GM12892 (cell line): ENCODE results near the gene ZBTB7C.

Source experiments
- POLR2AphosphoS5 ChIP-seq: IDR thresholded peaks from 2 replicates; pipeline ENCODE4 v1.6.1; 2011; ENCODE audit warnings: low read depth, low read length, control low read depth
- TAF1 ChIP-seq: IDR thresholded peaks from 2 replicates; pipeline ENCODE4 v1.6.1; 2011; ENCODE audit warnings: low read depth, mild to moderate bottlenecking, control low read depth, low read length, borderline replicate concordance

DNA sequence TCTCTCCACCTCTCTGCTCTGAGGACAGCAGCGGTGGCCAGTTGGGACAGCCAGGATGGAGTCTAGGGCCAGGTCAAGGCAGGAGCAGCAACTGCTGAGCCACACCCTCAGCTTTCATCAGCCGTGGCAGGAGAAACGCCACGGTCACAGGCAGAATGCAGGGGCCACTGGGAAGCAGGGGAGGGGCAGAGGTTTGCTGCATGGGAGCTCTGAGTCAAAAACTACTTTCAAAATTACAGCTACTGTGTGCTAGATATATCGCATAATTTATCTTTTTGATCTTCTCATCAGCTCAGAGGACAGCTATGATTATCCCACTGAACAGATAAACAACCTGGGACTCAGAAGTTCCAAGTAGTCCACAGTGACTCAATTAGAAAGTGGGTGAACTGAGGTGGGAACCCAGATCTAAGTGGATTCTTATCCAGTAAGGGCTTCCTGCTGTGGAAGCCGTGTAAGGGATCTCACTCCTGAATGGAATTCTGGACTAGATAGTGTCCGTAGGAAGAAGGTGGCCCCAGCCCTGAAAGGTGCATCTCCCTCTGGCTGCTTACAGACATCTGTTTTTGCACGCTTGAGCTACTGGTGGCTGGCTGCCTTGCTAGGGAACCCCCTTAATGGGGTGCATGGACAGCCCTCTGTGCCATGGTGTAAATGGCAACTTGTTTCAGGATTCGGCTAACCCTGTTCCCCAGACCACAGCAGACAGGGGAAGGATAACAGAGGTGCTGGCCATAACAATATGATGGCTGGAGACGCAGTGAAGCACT, 284.1 kb downstream of the ZBTB7C start:
- TF ChIP-seq POLR2AphosphoS5 (no peak), TAF1 (no peak)
